Activated CD4-positive, alpha-beta T cell treated with anti-CD3 and anti-CD28 coated beads, Interleukin-2, amount 50 U/mL, for 16 hours (primary cell): ENCODE data around the gene NIPAL3.

Experiments
- DNase-seq: peaks from one replicate; pipeline ENCODE4 v3.0.0-alpha.2; 2020

Gene NIPAL3

GRCh38 chr1:24391882-24392603 is 23.6 kb upstream of the NIPAL3 start:
- DNase-seq, result peak; percentile 76

- no peak for DNase-seq
Observed at GRCh38 chr1:24392604-24392946, 23.0 kb upstream of the NIPAL3 start.

- DNase-seq, result no peak
Observed at GRCh38 chr1:24392982-24393650, 22.5 kb upstream of the NIPAL3 start.

- no peak for DNase-seq
Observed at GRCh38 chr1:24393892-24394291, 21.7 kb upstream of the NIPAL3 start.

GRCh38 chr1:24400065-24400464 is 15.5 kb upstream of the NIPAL3 start:
- DNase-seq, result no peak

GRCh38 chr1:24403806-24404205 is 11.8 kb upstream of the NIPAL3 start:
- no peak for DNase-seq

GRCh38 chr1:24406788-24407187 is 8.8 kb upstream of the NIPAL3 start:
- DNase-seq, result no peak

- DNase-seq, result no peak
Observed at GRCh38 chr1:24409535-24409934, 6.1 kb upstream of the NIPAL3 start.

- no peak for DNase-seq
Observed at GRCh38 chr1:24410750-24411149, 4.9 kb upstream of the NIPAL3 start.

- DNase-seq, result no peak
Observed at GRCh38 chr1:24411963-24412362, 3.6 kb upstream of the NIPAL3 start.

- no peak for DNase-seq
Observed at GRCh38 chr1:24412408-24412807, 3.2 kb upstream of the NIPAL3 start.

GRCh38 chr1:24413350-24414163 is 2.0 kb upstream of the NIPAL3 start, which contains the start of gene STPG1:
Gene STPG1, minus strand, starts transcription at chr1:24413782. Its CDS starts 12,394 bp downstream, at chr1:24401388.
- DNase-seq, result peak; percentile 90

- no peak for DNase-seq
Observed at GRCh38 chr1:24414775-24415333, 748 bp upstream of the NIPAL3 start.

- DNase-seq, result no peak
Observed at GRCh38 chr1:24415910-24416665, 486 bp downstream of the NIPAL3 start.

GRCh38 chr1:24416666-24417391 is 1.2 kb downstream of the NIPAL3 start:
- DNase-seq, result peak; percentile 75

GRCh38 chr1:24417681-24418080 is 2.1 kb downstream of the NIPAL3 start:
- no peak for DNase-seq

GRCh38 chr1:24418898-24419628 is 3.5 kb downstream of the NIPAL3 start:
- DNase-seq, result no peak

GRCh38 chr1:24420547-24420946 is 4.9 kb downstream of the NIPAL3 start:
- DNase-seq, result no peak

- DNase-seq, result no peak
Observed at GRCh38 chr1:24421502-24421901, 5.9 kb downstream of the NIPAL3 start.

- no peak for DNase-seq
Observed at GRCh38 chr1:24424207-24424606, 8.6 kb downstream of the NIPAL3 start.

GRCh38 chr1:24424990-24425389 is 9.4 kb downstream of the NIPAL3 start:
- DNase-seq, result no peak
